OCI-LY7 (cell line): ENCODE results near the gene NDUFA7.
"Not testable (repeated sequence)": the region's sequence is repeated elsewhere in the genome, so short reads cannot be mapped to it uniquely, and the experiment has no call there.

Experiments used
- CTCF ChIP-seq: fragments of 200-600 bp; sonication (generic); conservative IDR thresholded peaks from 2 replicates; pipeline ENCODE4 v1.5.1; 2014; ENCODE audit warnings: mild to moderate bottlenecking, antibody characterized with exemption, low read length, moderate library complexity, mixed read lengths
- EZH2phosphoT487 ChIP-seq: fragments of 200-600 bp; sonication (generic); IDR thresholded peaks from 2 replicates; pipeline ENCODE4 v1.6.1; 2018; ENCODE audit warnings: low read depth, borderline replicate concordance, mild to moderate bottlenecking, mixed run types, antibody characterized with exemption, low read length, moderate library complexity, mixed read lengths

- TF ChIP-seq CTCF, EZH2phosphoT487: not testable (repeated sequence)
Observed at GRCh38 chr19:8349629-8350372, 28.6 kb upstream of the NDUFA7 start.
